Measurements from ENCODE around the gene C9orf78. TPM values are rescaled to one million over a fixed set of nuclear protein-coding genes. Genes with fewer than 3 reads are reported as not detected.

C9orf78 gene
- total and polyA plus RNA-seq, 8 donors: 30.1 to 71.9 (median 65.6) TPM

DNA sequence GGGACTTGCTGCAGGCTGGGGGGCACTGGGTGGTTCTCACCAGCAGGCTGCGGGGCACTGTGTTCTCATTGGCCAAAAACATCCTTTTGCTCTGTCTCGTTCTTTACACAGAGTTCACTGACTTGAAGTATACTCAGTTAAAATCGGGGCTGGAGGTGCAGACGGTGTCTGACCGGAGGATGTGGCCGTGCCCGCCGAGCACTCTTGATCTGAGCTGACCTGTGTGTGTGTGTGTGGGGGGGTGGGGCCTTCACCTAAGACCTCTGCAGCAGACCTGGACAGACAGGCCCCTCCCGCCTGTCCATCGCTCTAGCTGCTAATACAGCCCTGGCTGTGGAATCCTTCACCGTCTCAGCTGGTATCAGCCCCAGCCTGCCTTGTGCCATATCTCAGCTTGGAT lies 25.0 kb downstream of the C9orf78 start:
- TF ChIP-seq, protein P1, sequence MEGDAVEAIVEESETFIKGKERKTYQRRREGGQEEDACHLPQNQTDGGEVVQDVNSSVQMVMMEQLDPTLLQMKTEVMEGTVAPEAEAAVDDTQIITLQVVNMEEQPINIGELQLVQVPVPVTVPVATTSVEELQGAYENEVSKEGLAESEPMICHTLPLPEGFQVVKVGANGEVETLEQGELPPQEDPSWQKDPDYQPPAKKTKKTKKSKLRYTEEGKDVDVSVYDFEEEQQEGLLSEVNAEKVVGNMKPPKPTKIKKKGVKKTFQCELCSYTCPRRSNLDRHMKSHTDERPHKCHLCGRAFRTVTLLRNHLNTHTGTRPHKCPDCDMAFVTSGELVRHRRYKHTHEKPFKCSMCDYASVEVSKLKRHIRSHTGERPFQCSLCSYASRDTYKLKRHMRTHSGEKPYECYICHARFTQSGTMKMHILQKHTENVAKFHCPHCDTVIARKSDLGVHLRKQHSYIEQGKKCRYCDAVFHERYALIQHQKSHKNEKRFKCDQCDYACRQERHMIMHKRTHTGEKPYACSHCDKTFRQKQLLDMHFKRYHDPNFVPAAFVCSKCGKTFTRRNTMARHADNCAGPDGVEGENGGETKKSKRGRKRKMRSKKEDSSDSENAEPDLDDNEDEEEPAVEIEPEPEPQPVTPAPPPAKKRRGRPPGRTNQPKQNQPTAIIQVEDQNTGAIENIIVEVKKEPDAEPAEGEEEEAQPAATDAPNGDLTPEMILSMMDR (IDR thresholded peaks at IDR 0.05): no peak
- DNase-seq: no peak

DNA sequence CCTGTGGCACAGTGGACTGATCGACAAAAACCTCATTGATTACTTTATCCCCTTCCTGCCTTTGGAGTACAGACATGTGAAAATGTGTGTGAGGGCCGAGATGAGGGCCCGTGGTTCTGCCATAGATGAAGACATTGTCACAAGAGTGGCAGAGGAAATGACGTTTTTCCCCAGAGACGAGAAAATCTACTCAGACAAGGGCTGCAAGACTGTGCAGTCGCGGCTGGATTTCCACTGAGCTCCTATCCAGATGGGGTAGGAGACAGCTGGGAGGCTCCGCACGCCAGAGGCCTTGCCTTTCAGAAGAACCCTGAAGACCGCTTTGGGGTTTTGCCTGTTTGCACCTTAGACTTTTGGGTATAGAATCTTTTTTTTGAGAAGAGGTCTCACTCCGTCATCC lies 25.7 kb downstream of the C9orf78 start:
- Histone ChIP-seq H3K9me3 (no peaks in the 10 kb centered on the region), H3K36me3 (peaks cover 0 to 78% of the 10 kb centered on the region in 2 donors), H3K27me3 (no peaks in the 10 kb centered on the region), H3K4me3 (no peak overlapping the region), H3K4me1 (peaks cover 0 to 42% of the 10 kb centered on the region in 2 donors), H3K27ac (no peak overlapping the region)
- intact Hi-C loops (cut with DNase I): no loop called here
- DNase-seq: no peak
- TF ChIP-seq, protein P1 (IDR thresholded peaks at IDR 0.05): no peak
- ATAC-seq: no peak

More for the DNA sequence above, 25.0 kb downstream of the C9orf78 start:
- Histone ChIP-seq H3K36me3 (peaks cover 0 to 85% of the 10 kb centered on the region in 2 donors), H3K4me1 (peaks cover 0 to 35% of the 10 kb centered on the region in 2 donors), H3K27ac (no peak overlapping the region), H3K4me3 (no peak overlapping the region), H3K9me3 (no peaks in the 10 kb centered on the region), H3K27me3 (no peaks in the 10 kb centered on the region)
- intact Hi-C loops (cut with DNase I): no loop called here
- no peak for ATAC-seq

DNA sequence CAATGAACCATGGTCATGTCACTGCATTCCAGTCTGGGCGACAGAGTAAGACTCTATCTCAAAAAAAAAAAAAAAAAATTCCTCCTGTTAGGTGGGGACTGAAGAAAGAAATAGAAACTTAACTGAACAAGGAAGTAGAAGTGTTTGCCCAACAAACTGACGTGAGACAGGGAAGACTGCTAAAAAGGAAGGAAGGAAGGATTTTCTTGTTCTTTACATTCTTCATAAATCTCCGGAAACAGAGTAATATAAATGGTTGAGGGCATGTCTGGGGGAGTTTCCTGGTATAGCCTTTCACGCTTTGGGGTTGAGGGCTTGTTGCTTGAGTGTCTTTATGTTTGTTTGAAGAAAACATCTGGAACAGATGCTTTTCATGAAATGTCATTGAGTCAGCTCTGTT lies 29.0 kb downstream of the C9orf78 start:
- H3K27ac ChIP-seq: peak overlapping the region in 1 of 2 donors; percentile 82
- TF ChIP-seq, protein P1 (IDR thresholded peaks at IDR 0.05): no peak
- H3K4me1 ChIP-seq: peaks cover 5 to 50% of the 10 kb centered on the region in 2 donors
- H3K27me3 ChIP-seq: no peaks in the 10 kb centered on the region
- no peak overlapping the region for H3K4me3 ChIP-seq
- no peaks in the 10 kb centered on the region for H3K9me3 ChIP-seq
- ATAC-seq: no peak
- H3K36me3 ChIP-seq: peaks cover 0 to 46% of the 10 kb centered on the region in 2 donors
- intact Hi-C loops (cut with DNase I): no loop called here
- no peak for DNase-seq

DNA sequence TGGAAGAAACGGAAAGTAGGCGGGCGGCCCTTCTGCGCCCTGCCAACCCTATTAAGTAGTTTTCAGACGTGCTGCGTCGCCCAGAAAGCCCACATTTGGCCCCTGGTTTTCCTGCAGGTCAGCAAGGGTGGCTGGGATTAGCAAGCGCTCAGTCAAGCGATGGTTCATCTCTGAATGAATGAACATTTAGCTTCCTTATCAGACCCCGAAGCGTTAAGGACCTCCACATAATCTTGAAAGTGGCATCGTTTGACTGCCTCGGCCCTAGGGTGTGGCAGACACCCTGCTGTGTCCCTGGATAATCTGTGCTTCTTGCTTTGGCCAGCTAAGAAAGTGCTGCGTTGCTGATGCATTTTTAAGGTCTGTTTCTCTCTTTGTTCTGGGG lies 31.4 kb downstream of the C9orf78 start:
- Histone ChIP-seq H3K27me3 (no peaks in the 10 kb centered on the region), H3K9me3 (no peaks in the 10 kb centered on the region), H3K4me3 (peak overlapping the region; percentile 85 to 90), H3K36me3 (peaks cover 0 to 22% of the 10 kb centered on the region in 2 donors), H3K4me1 (peaks cover 5 to 45% of the 10 kb centered on the region in 2 donors), H3K27ac (peak overlapping the region; percentile 74 to 88)
- intact Hi-C loops (cut with DNase I): no loop called here
- no peak for DNase-seq
- ATAC-seq: no peak
- TF ChIP-seq, protein P1 (IDR thresholded peaks at IDR 0.05): no peak

DNA sequence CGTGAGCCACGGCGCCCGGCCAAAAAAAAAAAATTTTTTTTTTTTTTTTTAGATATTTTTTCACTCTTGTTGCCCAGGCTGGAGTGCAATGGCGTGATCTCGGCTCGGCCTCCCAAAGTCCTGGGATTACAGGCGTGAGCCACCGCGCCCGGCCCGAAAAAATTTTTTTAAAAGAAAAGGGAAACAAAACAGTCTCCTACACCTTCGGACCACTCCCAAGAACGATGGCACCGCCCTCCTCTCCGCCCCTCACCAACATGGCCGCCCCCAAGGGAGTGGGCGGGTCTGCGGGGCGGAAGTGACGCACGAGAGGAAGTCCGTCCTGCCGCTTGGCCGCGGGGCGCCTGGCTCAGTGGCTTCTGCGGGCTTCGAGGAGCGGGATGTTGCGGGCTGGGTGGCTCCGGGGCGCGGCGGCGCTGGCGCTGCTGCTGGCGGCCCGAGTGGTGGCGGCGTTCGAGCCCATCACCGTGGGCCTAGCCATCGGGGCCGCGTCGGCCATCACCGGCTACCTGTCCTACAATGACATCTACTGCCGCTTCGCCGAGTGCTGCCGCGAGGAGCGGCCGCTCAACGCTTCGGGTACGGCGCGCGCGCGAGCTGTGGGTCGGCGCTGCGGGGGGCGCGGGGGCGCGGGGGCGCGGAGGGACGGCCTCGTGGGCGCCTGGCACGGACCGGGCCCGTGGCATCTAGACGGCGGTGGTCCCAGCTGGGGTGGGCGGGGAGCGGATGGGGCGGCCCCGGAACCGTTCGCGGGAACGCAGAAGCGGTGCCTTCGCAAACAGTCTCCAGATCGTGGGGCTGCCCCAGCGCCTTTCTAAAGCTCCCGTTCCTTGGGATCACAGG lies 32.0 kb downstream of the C9orf78 start, which contains the start of gene TOR1B:
Gene TOR1B (plus strand): TSS at position 352 of the 843 bp plus-strand sequence. CDS start 29 bp downstream, at position 381.
- Histone ChIP-seq H3K4me3 (peak within 1 kb of the TSS; percentile 85 to 90), H3K27me3 (no peaks in the 10 kb centered on the region), H3K4me1 (peaks cover 5 to 39% of the 10 kb centered on the region in 2 donors), H3K9me3 (no peaks in the 10 kb centered on the region), H3K27ac (peak within 1 kb of the TSS; percentile 74 to 88), H3K36me3 (peaks cover 0 to 20% of the 10 kb centered on the region in 2 donors)
- TF ChIP-seq, protein P1 (IDR thresholded peaks at IDR 0.05): no peak
- intact Hi-C loops (cut with DNase I): no loop called here
- ATAC-seq (peak; percentile 98), DNase-seq (peak; percentile 92 to 97 (median 95))
